ENCODE data around the gene LRRC59. TPM values are rescaled to one million over a fixed set of nuclear protein-coding genes. Genes with fewer than 3 reads are reported as not detected.

The LRRC59 gene
- total RNA-seq, 1 experiment from 2014 or later: 221 TPM

DNA sequence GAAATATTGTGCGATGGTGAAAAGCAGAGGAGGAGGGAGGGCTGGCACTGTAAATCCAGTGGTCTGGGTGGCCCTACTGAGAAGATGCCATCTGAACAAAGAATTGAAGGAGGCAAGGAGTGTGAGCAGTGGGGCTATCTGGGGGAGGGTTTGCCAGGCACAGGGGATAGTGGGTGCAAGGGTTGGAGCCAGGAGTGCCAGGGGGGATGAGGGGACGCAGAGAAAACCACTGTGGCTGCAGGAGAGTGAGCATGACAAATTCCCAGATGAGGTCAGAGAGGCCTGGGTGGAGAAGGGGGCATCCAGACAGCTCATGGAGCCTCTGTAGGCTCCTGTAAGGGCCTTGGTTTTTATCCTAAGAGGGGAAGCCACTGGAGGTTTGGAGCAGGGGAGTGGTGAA lies 46.6 kb downstream of the LRRC59 start:
- peaks cover 51% of the 10 kb centered on the region for H3K79me2 ChIP-seq (ENCODE audit: insufficient read depth, low read length)
- no peak overlapping the region for H3K27ac ChIP-seq (ENCODE audit: low read depth, low read length)
- H3K4me3 ChIP-seq (replicated peaks in 1 of 2; ENCODE audit: low read depth in 1 of 2, low read length in 2 of 2): no peak overlapping the region
- H2AFZ ChIP-seq (ENCODE audit: low read depth, low read length, poor library complexity, severe bottlenecking): no peak overlapping the region
- intact Hi-C loops (cut with micrococcal nuclease): no loop called here
- peaks cover 13 to 21% of the 10 kb centered on the region in 2 experiments; a peak in 3 of 4 replicates for H3K36me3 ChIP-seq (ENCODE audit: control insufficient read depth in 1 of 2, insufficient read depth in 2 of 2, low read length in 2 of 2)
- no peaks in the 10 kb centered on the region for H4K20me1 ChIP-seq (ENCODE audit: insufficient read depth)
- H3K9me3 ChIP-seq (ENCODE audit: control insufficient read depth in 1 of 2, insufficient read depth in 1 of 2, low read depth in 1 of 2, low read length in 2 of 2): no peaks in the 10 kb centered on the region
- H3K9ac ChIP-seq (ENCODE audit: low read length): no peak overlapping the region
- no peak overlapping the region for H3K4me2 ChIP-seq (ENCODE audit: low read length)
- H3K9me2 ChIP-seq (ENCODE audit: insufficient read depth): no peaks in the 10 kb centered on the region
- DNase-seq (ENCODE audit: low read depth, low spot score): no peak
- ChIA-PET CTCF (interaction anchor here (2.4 kb wide), 1 partner anchor 11 kb away, joined by 9 read pairs; no protein-coding TSS in a partner anchor), POLR2A (no interaction called here), RAD21 (ENCODE audit: low non-redundant PET in 1 of 2, low total read pairs in 2 of 2, uncharacterized antibody in 2 of 2, unreplicated experiment in 2 of 2) (no interaction called here)
- BruUV-seq (replicated peaks): no TSS peak
- H3K4me1 ChIP-seq (ENCODE audit: control insufficient read depth in 1 of 2, insufficient read depth in 2 of 2, low read length in 2 of 2): peaks cover 9 to 23% of the 10 kb centered on the region in 2 experiments
- no peak for TF ChIP-seq YY1 (IDR thresholded peaks at IDR 0.05; ENCODE audit: extremely low read depth, insufficient replicate concordance, low read depth, low read length)
- no peak for TF ChIP-seq TCF7L2 (IDR thresholded peaks at IDR 0.05; ENCODE audit: borderline replicate concordance, extremely low read depth, insufficient read depth, insufficient read length)
- no peak for TF ChIP-seq EZH2 (IDR thresholded peaks at IDR 0.05)
- no peak for TF ChIP-seq CBX3 (IDR thresholded peaks at IDR 0.05; ENCODE audit: low read depth)
- TF ChIP-seq, protein P1, sequence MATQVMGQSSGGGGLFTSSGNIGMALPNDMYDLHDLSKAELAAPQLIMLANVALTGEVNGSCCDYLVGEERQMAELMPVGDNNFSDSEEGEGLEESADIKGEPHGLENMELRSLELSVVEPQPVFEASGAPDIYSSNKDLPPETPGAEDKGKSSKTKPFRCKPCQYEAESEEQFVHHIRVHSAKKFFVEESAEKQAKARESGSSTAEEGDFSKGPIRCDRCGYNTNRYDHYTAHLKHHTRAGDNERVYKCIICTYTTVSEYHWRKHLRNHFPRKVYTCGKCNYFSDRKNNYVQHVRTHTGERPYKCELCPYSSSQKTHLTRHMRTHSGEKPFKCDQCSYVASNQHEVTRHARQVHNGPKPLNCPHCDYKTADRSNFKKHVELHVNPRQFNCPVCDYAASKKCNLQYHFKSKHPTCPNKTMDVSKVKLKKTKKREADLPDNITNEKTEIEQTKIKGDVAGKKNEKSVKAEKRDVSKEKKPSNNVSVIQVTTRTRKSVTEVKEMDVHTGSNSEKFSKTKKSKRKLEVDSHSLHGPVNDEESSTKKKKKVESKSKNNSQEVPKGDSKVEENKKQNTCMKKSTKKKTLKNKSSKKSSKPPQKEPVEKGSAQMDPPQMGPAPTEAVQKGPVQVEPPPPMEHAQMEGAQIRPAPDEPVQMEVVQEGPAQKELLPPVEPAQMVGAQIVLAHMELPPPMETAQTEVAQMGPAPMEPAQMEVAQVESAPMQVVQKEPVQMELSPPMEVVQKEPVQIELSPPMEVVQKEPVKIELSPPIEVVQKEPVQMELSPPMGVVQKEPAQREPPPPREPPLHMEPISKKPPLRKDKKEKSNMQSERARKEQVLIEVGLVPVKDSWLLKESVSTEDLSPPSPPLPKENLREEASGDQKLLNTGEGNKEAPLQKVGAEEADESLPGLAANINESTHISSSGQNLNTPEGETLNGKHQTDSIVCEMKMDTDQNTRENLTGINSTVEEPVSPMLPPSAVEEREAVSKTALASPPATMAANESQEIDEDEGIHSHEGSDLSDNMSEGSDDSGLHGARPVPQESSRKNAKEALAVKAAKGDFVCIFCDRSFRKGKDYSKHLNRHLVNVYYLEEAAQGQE (IDR thresholded peaks at IDR 0.05; ENCODE audit: low read depth): no peak
- TF ChIP-seq, protein P2, sequence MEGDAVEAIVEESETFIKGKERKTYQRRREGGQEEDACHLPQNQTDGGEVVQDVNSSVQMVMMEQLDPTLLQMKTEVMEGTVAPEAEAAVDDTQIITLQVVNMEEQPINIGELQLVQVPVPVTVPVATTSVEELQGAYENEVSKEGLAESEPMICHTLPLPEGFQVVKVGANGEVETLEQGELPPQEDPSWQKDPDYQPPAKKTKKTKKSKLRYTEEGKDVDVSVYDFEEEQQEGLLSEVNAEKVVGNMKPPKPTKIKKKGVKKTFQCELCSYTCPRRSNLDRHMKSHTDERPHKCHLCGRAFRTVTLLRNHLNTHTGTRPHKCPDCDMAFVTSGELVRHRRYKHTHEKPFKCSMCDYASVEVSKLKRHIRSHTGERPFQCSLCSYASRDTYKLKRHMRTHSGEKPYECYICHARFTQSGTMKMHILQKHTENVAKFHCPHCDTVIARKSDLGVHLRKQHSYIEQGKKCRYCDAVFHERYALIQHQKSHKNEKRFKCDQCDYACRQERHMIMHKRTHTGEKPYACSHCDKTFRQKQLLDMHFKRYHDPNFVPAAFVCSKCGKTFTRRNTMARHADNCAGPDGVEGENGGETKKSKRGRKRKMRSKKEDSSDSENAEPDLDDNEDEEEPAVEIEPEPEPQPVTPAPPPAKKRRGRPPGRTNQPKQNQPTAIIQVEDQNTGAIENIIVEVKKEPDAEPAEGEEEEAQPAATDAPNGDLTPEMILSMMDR (IDR thresholded peaks at IDR 0.05 in 2 of 3, conservative IDR thresholded peaks at IDR 0.05 in 1 of 3; ENCODE audit: borderline replicate concordance in 1 of 3, insufficient read depth in 1 of 3, low read depth in 2 of 3, low read length in 2 of 3): no peak
- no peaks in the 10 kb centered on the region for H3K27me3 ChIP-seq (ENCODE audit: insufficient read depth, low read length)
- no peak for ATAC-seq
